KG1 (cell line): ENCODE results near the gene MSLN.

Experiments
- DNase-seq: peaks from one replicate; lab custom pipeline; 2025; lab: John Stamatoyannopoulos, UW

MSLN gene

DNA sequence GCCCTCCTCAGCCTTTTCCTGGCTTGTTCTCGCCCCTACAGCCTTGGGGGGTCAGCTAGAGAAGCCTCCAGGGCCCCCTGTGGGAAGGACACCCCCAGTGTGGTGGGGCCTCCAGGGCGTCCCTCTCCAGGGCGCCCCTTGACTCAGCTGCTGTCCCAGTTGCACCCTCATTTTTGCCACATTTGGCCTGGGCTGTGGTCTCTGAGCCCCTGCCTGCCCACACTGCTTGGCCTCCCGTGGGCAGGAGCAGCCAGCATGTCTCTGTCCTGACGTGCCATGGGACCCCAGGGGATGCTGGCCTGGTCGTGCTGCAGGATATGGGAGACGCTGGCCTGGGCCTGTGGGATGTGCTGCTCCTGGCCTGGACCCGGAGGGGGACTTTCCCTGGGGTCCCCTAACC lies 32.9 kb downstream of the MSLN start:
- DNase-seq = no peak

GRCh38 chr16:794091-794822 lies 33.7 kb downstream of the MSLN start:
- DNase-seq = no peak

DNA sequence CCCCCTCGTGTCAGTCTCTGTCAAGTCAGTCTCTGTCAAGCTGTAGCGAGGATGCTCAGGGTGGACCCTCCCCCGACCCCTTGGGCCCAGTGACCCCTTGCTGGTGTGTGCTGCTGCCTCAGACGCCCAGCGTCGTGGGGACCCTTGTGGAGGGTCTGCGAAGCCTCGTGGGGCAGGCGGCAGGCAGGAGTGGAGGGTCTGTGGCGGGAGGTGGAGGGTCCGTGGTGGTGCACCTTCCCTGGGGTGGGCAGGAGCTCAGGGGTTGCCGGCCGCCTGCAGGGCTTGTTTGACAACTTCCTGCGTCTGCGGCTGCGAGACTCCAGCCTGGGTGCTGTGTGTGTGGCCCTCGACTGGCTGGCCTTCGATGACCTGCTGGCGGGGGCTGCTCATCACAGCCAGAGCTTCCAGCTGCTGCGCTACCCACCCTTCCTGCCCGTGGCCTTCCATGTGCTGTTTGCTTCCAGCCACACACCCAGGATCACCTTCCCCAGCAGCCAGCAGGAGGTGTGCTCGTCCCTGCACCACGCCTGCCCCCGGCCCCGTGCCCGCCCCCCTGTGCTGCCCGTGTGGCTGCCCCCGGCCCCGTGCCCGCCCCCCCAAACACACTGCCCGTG lies 34.4 kb downstream of the MSLN start:
- no peak for DNase-seq

GRCh38 chr16:795580-796229 lies 35.2 kb downstream of the MSLN start:
- DNase-seq = no peak

DNA sequence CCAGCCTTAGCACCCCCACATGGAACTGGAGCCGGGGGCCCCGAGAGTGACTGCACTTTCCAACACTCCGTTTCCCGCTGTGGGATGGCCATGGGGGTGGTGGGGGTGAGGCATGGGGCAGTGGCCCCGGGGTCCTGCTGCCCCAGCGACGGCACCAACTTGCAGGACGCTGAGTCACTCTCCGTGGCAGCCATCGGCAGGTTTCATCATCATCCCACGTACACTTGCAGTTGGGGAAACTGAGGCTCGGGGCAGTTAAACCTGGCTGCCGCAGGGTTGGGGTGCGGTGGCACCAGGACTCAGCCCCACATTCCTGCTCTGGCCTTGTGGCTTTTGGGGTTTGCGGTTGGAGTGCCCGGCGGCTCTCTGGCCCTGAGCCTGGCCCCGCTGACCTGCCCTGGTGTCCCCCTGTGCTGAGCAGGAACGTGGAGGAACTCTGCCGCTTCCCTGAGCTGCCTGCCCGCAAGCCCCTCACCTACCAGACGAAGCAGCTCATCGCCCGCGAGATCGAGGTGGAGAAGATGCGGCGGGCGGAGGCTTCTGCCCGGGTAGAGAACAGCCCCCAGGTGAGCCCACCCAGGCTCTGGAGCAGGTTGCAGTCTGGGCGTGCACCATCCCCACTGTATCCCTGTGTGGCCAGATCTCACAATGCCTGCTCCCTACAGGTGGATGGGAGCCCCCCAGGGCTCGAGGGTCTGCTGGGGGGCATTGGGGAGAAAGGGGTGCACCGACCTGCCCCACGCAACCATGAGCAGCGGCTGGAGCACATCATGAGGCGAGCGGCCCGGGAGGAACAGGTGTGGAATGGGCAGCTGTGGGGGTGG lies 36.0 kb downstream of the MSLN start:
- DNase-seq = no peak

DNA sequence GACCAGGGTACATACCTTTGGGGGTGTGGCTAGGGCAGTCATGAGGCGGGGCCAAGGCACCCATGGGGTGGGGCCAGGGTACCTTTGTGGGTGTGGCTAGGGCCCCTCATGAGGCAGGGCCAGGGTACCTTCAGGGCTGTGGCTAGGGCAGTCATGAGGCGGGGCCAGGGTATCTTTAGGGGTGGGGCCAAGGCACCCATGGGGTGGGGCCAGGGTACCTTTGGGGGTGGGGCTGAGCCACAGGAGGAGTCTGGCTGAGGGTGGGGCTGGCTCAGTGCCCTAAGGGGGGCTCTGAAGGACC lies 36.5 kb downstream of the MSLN start:
- DNase-seq = no peak

DNA sequence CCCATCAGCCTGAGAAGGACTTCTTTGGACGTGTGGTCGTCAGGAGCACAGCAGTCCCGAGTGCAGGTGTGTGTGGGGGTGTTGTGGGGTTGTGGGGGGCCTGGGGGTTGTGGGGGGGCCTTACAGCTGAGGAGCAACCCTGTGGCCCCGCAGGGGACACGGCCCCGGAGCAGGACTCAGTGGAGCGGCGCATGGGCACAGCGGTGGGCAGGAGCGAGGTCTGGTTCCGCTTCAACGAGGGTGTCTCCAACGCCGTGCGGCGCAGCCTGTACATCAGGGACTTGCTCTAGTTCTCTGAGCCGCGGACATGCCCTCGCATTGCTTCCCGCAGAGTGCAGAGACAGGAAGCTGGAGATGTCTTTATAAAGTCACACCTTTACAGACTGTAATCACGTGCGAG lies 37.2 kb downstream of the MSLN start:
- DNase-seq = no peak

GRCh38 chr16:798666-799065 lies 38.1 kb downstream of the MSLN start:
- no peak for DNase-seq

DNA sequence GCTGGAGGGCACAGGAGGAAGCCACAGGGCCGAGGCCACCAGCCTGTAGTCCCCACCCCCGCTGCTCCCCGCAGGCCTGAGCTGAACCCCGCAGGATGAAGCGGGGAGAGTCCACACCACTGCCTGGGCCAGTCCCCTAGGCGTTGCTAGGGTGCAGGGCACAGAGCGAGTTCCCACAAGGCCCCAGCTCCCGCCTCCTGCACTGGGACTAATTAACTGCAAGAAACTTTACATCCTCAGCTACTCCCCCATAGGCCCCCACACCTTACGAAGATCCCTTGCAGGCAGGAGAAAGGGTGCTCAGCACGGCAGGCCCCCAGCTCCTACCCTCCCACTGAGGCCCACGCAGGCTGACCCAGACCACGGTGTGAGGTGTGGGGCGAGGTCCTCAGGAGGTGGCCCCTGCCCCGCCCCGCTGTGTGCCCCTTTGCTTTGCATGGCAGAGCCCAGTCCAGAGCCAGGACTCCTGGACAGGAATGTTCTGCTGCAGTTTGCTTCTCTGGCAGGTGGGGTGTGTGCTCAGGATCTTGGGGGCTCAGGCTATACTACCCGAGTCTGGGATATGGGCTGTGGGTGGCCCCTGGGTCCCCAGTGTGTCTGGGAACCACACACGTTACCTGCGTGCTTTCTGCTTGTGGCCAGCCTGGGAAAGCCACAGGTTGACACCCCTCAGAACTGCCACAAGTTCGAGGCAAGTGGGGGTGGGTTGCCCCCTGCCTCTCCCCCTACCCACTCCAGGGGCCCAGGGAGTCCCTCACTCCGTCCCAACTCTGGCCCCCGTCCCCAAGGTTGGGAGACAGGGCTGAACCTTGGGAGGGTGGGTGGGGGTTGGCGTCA lies 38.8 kb downstream of the MSLN start:
- no peak for DNase-seq

GRCh38 chr16:799948-800833 lies 39.7 kb downstream of the MSLN start, which contains the start of gene GNG13:
Gene GNG13 (minus strand): TSS chr16:800734. CDS start chr16:799077, 1,657 bp downstream.
- no peak for DNase-seq

DNA sequence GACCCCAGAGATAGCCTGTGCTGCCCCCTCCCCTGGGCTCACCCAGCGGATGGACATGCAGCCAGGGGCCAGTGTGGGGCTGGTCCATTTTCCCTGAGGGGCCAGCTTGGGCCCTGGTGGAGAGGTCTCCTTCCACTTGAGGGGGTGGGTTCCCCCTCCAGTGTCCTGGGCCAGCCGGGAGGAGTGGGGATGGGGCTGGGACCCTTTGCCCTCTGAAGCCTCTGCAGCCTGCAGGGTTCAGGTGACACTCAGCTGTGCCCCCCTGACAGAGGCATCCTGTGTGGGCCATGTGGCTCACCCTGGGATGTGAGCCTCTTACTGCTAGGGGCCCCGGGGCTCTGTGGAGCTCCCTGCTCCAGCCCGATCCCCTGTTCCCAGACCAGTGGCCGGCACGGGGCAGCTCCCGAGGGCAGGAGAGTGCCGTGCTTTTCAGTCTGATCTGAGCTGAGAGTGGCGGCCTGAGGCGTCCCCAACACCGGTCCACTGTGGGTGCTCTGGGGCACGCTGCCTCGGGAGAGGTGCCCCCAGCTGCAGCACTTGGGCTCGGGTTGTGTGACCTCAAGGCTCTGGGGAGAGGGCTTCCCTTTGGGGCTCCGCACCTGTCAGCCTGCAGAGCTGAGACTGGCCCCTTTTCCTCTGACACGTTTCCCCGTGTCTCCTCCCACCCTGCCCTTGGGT lies 40.4 kb downstream of the MSLN start:
- no peak for DNase-seq

GRCh38 chr16:801584-802363 lies 41.2 kb downstream of the MSLN start:
- no peak for DNase-seq

- DNase-seq = no peak
Measured at GRCh38 chr16:802461-802860, 41.9 kb downstream of the MSLN start.

GRCh38 chr16:802914-803753 lies 42.6 kb downstream of the MSLN start:
- no peak for DNase-seq

- DNase-seq = no peak
Measured at GRCh38 chr16:803754-804080, 43.2 kb downstream of the MSLN start.

GRCh38 chr16:804193-805048 lies 43.9 kb downstream of the MSLN start:
- DNase-seq = no peak

GRCh38 chr16:805474-805873 lies 44.9 kb downstream of the MSLN start:
- no peak for DNase-seq
